ENCODE results near the gene PTGDR2.

PTGDR2 gene

DNA sequence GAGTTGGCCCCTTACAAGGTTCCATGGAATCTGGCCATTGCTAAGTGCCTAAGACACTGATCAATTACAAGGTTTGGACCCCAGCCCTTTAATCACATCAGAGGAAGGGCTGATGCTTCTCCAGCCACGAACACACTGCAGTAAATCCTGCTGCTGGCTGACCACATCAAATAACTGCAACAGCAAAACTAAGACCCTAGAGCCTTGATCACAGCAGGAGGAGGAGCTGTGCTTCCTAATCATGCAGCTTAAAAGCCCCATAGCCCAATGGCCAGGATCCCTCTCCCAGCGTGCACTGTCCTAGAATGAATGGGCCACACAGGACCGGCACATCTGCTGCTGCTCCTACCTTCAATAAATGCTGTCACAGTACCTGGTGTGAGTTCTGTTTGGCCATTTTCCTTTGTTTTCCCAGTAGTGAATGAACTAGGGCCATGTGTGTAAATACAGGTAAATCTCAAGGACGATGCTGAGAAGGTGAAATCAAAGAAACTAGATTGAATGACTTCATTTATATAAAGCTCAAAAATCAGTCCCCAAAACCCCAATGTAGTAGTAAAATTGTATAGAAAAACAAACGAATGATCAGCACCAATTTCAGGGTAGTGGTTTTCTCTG lies 24.3 kb upstream of the PTGDR2 start:
- DNase-seq (ENCODE audit: low read depth, low spot score): no peak
- peaks cover 47% of the 10 kb centered on the region for H3K36me3 ChIP-seq (ENCODE audit: insufficient read depth, insufficient read length, low read length)
- H3K4me3 ChIP-seq (ENCODE audit: insufficient read length, low read depth): no peak overlapping the region
- TF ChIP-seq ZNF274 (IDR thresholded peaks at IDR 0.05; ENCODE audit: low read depth, low read length): no peak
- TF ChIP-seq YY1 (IDR thresholded peaks at IDR 0.05; ENCODE audit: insufficient read depth, insufficient read length): no peak
- H3K9ac ChIP-seq (ENCODE audit: insufficient read length, low read depth): no peak overlapping the region
- no peaks in the 10 kb centered on the region for H3K4me1 ChIP-seq (ENCODE audit: insufficient read depth, insufficient read length)
- H3K27me3 ChIP-seq (ENCODE audit: insufficient read depth, insufficient read length): no peaks in the 10 kb centered on the region
- H3K9me3 ChIP-seq (ENCODE audit: insufficient read depth, low read length): no peaks in the 10 kb centered on the region

DNA sequence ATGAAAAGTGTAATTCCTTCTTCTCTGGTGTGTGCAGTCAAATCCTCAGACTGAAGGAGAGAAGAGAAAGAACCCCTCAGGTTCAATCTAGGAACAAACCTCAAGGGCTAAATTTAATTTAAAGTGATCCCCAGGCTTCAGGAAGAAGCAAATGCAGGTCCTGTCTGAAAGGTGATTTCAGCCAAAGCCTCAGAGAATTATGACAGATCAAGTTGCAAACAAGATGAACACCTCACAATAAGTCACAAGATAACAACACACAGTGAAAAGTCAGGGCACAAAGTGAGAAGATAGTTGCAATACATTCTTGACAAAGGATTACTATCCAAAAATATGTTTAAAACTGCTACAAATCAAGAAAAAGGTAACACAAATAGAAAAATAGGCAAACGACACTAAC lies 23.4 kb upstream of the PTGDR2 start:
- TF ChIP-seq ZNF274 (IDR thresholded peaks at IDR 0.05; ENCODE audit: low read depth, low read length) (no peak), SUZ12 (IDR thresholded peaks at IDR 0.05; ENCODE audit: extremely low read depth, insufficient read depth, insufficient read length) (no peak), YY1 (IDR thresholded peaks at IDR 0.05; ENCODE audit: insufficient read depth, insufficient read length) (no peak)
- Histone ChIP-seq H3K36me3 (ENCODE audit: insufficient read depth, insufficient read length, low read length) (peaks cover 53% of the 10 kb centered on the region), H3K9me3 (ENCODE audit: insufficient read depth, low read length) (no peaks in the 10 kb centered on the region), H3K27me3 (ENCODE audit: insufficient read depth, insufficient read length) (no peaks in the 10 kb centered on the region), H3K4me3 (ENCODE audit: insufficient read length, low read depth) (no peak overlapping the region), H3K4me1 (ENCODE audit: insufficient read depth, insufficient read length) (peaks cover 8% of the 10 kb centered on the region), H3K9ac (ENCODE audit: insufficient read length, low read depth) (no peak overlapping the region)
- no peak for DNase-seq (ENCODE audit: low read depth, low spot score)

DNA sequence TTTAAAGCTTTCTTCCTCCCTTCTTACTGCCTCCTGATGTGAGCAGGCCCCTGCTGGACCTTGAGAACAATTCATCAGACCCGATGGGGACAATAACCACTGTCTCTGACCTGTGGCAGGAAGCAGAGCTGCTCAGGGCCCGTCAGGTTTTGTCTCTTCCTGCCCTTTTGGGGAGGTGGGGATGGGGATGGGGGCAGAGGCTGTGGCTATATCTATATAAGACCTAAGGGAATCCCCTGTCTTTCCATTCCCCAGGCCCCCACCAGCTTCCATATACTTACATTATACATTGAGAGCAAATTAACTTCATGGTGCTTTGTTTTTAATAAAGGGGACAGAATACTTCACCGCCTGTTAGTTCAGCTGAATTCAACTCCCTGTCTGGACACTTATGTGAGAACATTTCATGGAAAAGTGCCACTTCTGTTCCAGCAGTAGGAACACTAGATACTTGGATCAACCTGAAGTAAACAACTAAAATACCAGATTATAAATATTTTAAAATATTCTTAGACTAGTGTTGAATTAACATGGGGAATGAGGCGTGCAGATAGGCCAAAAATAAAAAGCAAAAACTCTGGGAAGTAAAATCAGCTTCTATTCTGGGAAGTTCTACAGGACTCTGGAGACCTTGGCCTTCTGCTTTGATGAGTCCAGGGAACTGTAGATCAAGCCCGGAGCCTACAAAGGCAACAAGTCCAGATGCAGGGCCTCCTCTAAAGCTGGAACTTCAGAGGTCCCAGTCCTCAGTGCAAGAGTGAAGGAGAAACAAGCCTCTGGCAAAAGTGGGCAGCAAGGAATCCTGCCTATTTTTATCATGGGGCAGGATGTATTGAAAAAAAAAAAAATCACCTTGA lies 22.7 kb upstream of the PTGDR2 start:
- TF ChIP-seq ZNF274 (IDR thresholded peaks at IDR 0.05; ENCODE audit: low read depth, low read length) (no peak), SUZ12 (IDR thresholded peaks at IDR 0.05; ENCODE audit: extremely low read depth, insufficient read depth, insufficient read length) (no peak), YY1 (IDR thresholded peaks at IDR 0.05; ENCODE audit: insufficient read depth, insufficient read length) (no peak)
- Histone ChIP-seq H3K4me1 (ENCODE audit: insufficient read depth, insufficient read length) (peaks cover 8% of the 10 kb centered on the region), H3K27me3 (ENCODE audit: insufficient read depth, insufficient read length) (no peaks in the 10 kb centered on the region), H3K36me3 (ENCODE audit: insufficient read depth, insufficient read length, low read length) (peaks cover 53% of the 10 kb centered on the region), H3K9ac (ENCODE audit: insufficient read length, low read depth) (no peak overlapping the region), H3K9me3 (ENCODE audit: insufficient read depth, low read length) (no peaks in the 10 kb centered on the region), H3K4me3 (ENCODE audit: insufficient read length, low read depth) (no peak overlapping the region)
- no peak for DNase-seq (ENCODE audit: low read depth, low spot score)

DNA sequence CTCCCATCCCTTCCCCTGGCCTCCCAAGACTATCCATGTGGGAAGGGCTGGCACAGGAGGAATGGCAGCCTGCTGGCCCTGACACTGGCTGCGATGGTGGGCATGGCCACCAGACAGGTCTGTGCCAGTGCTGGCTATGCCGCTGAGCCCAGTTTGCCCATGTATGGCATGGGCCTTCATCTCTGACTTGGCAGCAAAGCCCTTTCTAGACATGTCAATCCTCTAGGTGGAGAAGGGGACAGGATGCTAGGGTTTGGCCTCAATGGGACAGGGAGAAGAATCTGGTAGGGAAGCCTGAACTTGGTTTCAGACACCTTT lies 20.4 kb upstream of the PTGDR2 start:
- TF ChIP-seq YY1 (IDR thresholded peaks at IDR 0.05; ENCODE audit: insufficient read depth, insufficient read length) (no peak), SUZ12 (IDR thresholded peaks at IDR 0.05; ENCODE audit: extremely low read depth, insufficient read depth, insufficient read length) (no peak), ZNF274 (IDR thresholded peaks at IDR 0.05; ENCODE audit: low read depth, low read length) (no peak)
- H3K27me3 ChIP-seq (ENCODE audit: insufficient read depth, insufficient read length): no peaks in the 10 kb centered on the region
- no peaks in the 10 kb centered on the region for H3K9me3 ChIP-seq (ENCODE audit: insufficient read depth, low read length)
- H3K9ac ChIP-seq (ENCODE audit: insufficient read length, low read depth): no peak overlapping the region
- H3K4me1 ChIP-seq (ENCODE audit: insufficient read depth, insufficient read length): peaks cover 16% of the 10 kb centered on the region
- no peak overlapping the region for H3K4me3 ChIP-seq (ENCODE audit: insufficient read length, low read depth)
- peaks cover 53% of the 10 kb centered on the region for H3K36me3 ChIP-seq (ENCODE audit: insufficient read depth, insufficient read length, low read length)
- no peak for DNase-seq (ENCODE audit: low read depth, low spot score)

DNA sequence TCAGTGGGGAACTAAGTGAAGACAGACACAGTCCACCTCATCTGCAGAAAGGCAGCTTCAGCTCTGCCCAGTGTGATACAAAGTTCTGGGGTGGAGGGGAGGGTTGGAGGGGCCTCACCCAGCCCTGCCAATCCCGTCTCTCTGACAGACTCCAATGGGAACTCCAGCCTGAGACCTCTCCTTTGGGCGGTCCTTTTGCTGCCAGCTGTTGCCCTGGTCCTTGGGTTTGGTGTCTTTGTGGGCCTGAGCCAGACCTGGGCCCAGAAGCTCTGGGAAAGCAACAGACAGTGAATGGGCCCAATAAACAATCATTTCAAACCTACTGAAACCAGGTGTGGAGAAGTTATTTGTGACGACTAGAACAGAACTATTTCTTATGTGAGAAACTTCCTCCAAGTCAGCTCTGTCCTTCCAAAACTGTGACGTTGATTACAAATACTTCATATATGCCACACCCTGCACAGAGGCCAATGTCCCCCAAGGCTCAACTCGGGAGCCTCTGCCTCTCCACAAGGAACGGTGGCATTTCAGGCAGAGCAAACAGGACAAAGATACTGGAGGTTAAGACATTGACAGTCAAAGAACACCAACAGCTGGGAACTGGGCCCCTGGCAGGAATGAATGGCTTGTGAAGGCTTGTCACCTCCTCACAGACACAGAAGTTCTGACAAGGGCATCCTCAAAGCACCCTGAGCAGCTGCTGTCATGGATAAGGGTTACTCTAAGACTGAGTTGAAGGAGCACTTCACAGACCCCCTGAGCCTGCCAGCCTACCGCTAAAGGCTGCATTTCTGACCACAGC lies 19.8 kb upstream of the PTGDR2 start:
- TF ChIP-seq SUZ12 (IDR thresholded peaks at IDR 0.05; ENCODE audit: extremely low read depth, insufficient read depth, insufficient read length) (no peak), YY1 (IDR thresholded peaks at IDR 0.05; ENCODE audit: insufficient read depth, insufficient read length) (no peak), ZNF274 (IDR thresholded peaks at IDR 0.05; ENCODE audit: low read depth, low read length) (no peak)
- peaks cover 48% of the 10 kb centered on the region for H3K36me3 ChIP-seq (ENCODE audit: insufficient read depth, insufficient read length, low read length)

DNA sequence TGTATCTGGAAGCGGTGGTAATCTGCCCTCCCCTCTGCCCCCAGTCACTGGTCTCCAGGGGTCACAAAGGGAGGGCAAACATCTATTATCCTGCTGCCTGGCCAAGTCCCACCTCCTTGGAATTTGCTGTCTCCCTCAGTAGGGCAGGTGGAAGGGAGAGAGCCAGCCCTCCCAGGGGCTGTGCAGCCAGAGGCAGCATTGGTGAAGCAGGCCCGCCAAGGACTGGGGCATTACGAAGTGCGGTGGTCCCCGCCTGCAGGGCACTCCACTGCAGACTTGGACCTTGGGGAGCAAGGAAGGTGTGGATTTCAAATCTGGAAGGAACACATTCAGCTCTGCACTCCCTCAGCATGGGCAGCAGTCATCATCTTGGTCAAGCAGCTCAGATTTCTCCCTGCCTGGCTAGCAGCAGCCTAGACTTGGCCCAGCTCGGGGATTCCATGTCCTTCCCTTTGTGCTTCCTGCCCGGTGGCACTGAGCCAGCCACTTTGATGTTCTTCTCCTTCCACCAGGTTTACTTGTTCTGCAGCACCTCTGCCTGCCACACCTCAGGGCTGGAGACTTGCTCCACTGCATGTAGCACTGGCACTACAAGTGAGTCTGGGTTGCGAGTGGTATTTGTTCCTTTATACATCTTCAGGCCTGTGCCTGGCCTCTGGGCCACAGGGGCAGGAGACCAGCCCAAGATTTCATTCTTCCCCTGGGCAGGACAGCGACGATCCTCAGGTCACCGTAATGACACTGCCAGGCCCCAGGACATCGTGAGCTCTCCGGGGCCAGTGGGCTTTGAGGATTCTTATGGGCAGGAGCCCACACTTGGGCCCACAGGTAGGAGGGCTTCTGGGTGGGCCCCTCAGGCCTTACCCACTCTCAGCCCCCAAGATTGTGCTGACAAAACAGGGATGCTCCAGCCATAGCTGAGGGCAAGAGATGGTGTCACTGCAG lies 18.9 kb upstream of the PTGDR2 start:
- TF ChIP-seq ZNF274 (IDR thresholded peaks at IDR 0.05; ENCODE audit: low read depth, low read length) (no peak), YY1 (IDR thresholded peaks at IDR 0.05; ENCODE audit: insufficient read depth, insufficient read length) (no peak), SUZ12 (IDR thresholded peaks at IDR 0.05; ENCODE audit: extremely low read depth, insufficient read depth, insufficient read length) (no peak)
- Histone ChIP-seq H3K36me3 (ENCODE audit: insufficient read depth, insufficient read length, low read length) (peaks cover 39% of the 10 kb centered on the region), H3K9me3 (ENCODE audit: insufficient read depth, low read length) (no peaks in the 10 kb centered on the region), H3K27me3 (ENCODE audit: insufficient read depth, insufficient read length) (no peaks in the 10 kb centered on the region), H3K4me1 (ENCODE audit: insufficient read depth, insufficient read length) (peaks cover 16% of the 10 kb centered on the region), H3K9ac (ENCODE audit: insufficient read length, low read depth) (no peak overlapping the region), H3K4me3 (ENCODE audit: insufficient read length, low read depth) (no peak overlapping the region)
- no peak for DNase-seq (ENCODE audit: low read depth, low spot score)

More for the DNA sequence above, 19.8 kb upstream of the PTGDR2 start:
- no peak for DNase-seq (ENCODE audit: low read depth, low spot score)
- Histone ChIP-seq H3K27me3 (ENCODE audit: insufficient read depth, insufficient read length) (no peaks in the 10 kb centered on the region), H3K4me1 (ENCODE audit: insufficient read depth, insufficient read length) (peaks cover 16% of the 10 kb centered on the region), H3K9ac (ENCODE audit: insufficient read length, low read depth) (no peak overlapping the region), H3K9me3 (ENCODE audit: insufficient read depth, low read length) (no peaks in the 10 kb centered on the region), H3K4me3 (ENCODE audit: insufficient read length, low read depth) (no peak overlapping the region)
